HS-27A (cell line): ENCODE measurements around the gene KIFC1.

ENCODE experiments used
- DNase-seq: peaks from one replicate; pipeline ENCODE4 v3.0.0-alpha.2; 2012; ENCODE audit warnings: low read depth, missing footprints

KIFC1 gene

GRCh38 chr6:33443025-33443424 is 51.4 kb downstream of the KIFC1 start:
- DNase-seq = no peak

- DNase-seq = no peak
Measured at GRCh38 chr6:33443619-33444504, 52.2 kb downstream of the KIFC1 start.

DNA sequence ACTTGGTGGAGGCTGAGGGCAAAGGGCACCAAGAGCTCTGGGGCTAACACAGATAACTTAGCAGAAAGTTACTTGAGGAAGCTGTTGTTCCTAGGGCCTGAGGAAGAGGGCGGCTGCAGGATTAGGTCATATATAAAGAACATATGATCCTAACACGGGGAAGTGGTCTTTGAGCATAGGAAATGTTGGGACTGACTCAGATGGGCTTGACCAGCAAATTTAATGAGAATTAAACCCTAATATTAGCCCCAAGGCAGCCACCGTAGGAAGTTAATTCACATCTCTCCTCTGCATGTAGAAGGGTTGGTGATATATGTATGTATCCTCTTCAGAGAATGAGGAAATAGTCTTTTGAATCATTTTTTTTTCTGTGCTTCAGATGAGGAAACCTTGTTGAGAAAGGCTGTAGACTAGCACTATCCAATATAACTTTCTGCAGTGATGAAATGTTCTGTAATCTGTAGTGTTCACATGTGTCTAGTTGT is 53.5 kb downstream of the KIFC1 start:
- DNase-seq = no peak

DNA sequence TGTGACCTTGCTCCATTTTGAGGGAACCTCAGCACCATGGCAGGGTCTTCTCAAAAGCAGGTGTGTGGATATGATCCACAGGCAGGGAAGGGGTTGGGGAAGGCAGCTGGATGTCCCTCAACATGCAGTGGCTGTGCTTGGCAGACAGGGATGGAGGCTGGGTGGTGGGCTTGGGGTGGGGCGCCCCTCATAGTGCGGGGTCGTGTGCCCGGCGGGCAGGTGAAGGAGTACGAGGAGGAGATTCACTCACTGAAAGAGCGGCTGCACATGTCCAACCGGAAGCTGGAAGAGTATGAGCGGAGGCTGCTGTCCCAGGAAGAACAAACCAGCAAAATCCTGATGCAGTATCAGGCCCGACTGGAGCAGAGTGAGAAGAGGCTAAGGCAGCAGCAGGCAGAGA is 54.7 kb downstream of the KIFC1 start:
- no peak for DNase-seq

- DNase-seq = no peak
Measured at GRCh38 chr6:33450434-33450833, 58.8 kb downstream of the KIFC1 start.

DNA sequence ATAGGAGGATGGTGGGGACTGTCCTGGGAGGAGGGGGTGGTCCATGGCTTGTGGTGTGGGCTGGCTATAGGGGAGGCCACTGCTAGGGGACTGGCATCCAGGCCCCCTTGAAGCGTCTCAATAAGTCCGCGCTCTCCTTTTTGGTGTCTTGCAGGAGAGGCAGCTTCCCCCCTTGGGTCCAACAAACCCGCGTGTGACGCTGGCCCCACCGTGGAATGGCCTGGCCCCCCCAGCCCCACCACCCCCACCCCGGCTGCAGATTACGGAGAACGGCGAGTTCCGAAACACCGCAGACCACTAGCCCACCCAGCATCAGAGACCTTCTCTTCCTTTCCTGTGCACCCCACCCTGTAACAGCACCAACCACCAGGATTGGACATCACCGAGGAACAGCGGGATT is 60.0 kb downstream of the KIFC1 start:
- DNase-seq = no peak

GRCh38 chr6:33452496-33452895 is 60.9 kb downstream of the KIFC1 start:
- DNase-seq = no peak

GRCh38 chr6:33453393-33454008 is 61.9 kb downstream of the KIFC1 start:
- no peak for DNase-seq

DNA sequence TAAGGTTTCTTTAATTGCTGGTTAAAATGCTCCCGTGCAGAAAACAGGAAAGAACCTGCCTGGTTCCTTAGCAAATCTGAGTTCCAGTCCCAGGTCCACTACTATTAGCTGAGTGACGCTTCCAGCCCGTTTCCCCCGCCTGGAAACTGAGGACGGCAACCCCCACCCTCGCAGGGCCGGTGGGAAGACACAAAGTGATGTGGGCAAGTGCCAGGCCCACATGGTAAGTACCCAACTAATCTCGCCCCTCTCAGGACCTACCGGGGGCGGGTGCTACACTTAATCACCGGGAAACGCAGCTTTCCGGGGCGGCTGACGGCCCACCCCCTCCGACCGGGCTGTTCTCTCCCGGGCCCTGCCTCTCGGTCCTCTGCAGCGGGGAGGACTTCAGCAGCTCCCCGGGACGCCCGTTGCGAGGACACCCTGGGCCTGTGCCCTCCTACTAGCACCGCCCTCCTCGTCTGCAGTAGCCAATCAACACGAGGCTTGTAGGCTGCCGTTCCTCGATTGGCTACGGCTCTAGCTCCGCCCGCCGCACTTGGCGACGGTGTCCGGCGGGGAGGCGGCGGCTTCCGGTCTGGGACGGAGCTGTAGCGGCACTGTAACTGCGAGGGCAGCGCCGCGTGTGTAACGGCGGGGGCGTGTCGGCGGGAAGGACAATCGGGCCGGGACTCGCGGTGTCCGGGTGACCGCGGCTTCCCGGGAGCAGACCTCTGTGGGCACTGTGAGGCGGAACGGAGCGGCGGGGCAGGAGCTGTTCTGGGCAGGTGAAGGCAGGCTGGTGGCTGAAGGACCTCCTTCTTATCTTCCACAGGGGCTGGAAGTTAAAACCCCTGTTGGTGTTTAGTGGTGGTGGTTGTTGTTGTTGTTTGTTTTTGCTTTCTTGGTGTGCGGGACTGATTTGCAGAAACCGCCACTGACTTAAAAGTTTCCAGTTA is 62.7 kb downstream of the KIFC1 start, which contains the start of gene ZBTB9:
Gene ZBTB9, plus strand, starts transcription at position 568 of the 938 bp plus-strand sequence. CDS start 525 bp downstream, outside the sequence.
- DNase-seq = peak; percentile 89

DNA sequence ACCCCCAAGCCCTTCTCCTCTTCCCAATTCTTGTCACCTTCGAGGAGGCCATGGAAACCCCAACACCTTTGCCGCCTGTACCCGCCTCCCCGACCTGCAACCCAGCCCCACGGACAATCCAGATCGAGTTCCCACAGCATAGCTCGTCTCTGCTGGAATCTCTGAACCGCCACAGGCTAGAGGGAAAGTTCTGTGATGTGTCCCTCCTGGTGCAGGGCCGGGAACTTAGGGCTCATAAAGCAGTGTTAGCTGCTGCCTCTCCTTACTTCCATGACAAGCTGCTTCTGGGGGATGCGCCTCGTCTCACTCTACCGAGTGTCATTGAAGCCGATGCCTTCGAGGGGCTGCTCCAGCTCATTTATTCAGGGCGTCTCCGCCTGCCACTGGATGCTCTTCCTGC is 63.4 kb downstream of the KIFC1 start:
- DNase-seq = no peak

DNA sequence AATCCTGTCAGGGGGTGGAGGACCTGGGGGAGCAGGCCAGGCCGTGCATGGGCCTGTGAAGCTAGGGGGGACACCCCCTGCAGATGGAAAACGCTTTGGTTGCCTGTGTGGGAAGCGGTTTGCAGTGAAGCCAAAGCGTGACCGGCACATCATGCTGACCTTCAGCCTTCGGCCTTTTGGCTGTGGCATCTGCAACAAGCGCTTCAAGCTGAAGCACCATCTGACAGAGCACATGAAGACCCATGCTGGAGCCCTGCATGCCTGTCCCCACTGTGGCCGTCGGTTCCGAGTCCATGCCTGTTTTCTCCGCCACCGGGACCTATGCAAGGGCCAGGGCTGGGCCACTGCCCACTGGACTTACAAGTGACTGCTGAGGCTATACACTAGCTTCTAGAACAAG is 64.5 kb downstream of the KIFC1 start:
- DNase-seq = no peak

DNA sequence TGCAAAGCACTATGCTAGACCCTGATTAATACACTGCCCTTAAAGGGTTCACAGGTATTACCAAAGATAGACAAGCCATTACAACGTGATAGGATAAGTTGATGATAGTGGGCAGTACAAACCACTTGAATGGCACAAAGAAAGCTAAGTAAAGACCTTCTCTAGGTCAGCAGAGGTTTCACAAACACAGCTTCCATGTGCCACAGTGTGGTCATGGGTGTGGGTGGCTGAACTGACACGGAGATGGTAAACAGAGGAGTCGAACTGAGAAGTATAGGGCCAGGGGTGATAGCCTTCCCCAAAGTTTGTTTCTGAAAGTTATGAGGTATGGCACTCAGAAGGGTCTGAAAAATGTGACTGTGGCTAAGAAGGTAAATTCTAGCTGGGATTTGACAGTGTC is 67.1 kb downstream of the KIFC1 start:
- no peak for DNase-seq

DNA sequence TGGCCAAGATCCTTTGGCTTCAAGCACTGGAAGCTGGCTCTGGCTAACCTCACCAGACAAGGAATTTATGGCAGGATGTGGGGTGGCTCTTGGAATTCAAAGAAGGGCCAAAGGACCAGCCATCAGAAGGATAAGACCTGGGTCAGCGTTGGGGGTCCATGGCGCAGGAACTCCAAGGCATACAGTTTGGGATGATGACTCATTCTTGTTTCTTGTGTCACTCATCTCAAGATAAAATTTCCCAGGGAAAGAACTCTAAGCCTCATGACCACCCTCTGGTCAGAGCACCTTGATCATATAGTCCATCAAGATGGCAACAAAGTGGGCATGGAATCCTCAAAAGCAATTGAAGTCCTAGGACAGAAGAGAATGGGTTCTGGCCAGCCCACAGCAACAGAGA is 67.6 kb downstream of the KIFC1 start:
- DNase-seq = no peak
